GM10248 (cell line): Measurements from ENCODE around the gene POLR2L.

Experiments
- CTCF ChIA-PET: fragments of 300-600 bp; sonication (Branson Sonifier 250); formaldehyde crosslinking; extraction: SDS; loops from one replicate; lab custom pipeline; 2021; ENCODE audit warnings: antibody characterized with exemption; lab: Yijun Ruan, JAX
- POLR2A ChIA-PET: fragments of 350-650 bp; sonication (Branson Sonifier 250); formaldehyde crosslinking; extraction: SDS; loops from one replicate; lab custom pipeline; 2020; ENCODE audit warnings: antibody characterized with exemption; lab: Yijun Ruan, JAX
- DNase-seq: peaks from one replicate; pipeline ENCODE4 v3.0.0; 2012; ENCODE audit errors: extremely low spot score
- CTCF ChIP-seq: IDR thresholded peaks from 2 replicates; pipeline ENCODE4 v1.5.1; 2012; ENCODE audit warnings: mild to moderate bottlenecking, low read depth; ENCODE audit errors: extremely low read depth, missing control alignments, control extremely low read depth

POLR2L gene

DNA sequence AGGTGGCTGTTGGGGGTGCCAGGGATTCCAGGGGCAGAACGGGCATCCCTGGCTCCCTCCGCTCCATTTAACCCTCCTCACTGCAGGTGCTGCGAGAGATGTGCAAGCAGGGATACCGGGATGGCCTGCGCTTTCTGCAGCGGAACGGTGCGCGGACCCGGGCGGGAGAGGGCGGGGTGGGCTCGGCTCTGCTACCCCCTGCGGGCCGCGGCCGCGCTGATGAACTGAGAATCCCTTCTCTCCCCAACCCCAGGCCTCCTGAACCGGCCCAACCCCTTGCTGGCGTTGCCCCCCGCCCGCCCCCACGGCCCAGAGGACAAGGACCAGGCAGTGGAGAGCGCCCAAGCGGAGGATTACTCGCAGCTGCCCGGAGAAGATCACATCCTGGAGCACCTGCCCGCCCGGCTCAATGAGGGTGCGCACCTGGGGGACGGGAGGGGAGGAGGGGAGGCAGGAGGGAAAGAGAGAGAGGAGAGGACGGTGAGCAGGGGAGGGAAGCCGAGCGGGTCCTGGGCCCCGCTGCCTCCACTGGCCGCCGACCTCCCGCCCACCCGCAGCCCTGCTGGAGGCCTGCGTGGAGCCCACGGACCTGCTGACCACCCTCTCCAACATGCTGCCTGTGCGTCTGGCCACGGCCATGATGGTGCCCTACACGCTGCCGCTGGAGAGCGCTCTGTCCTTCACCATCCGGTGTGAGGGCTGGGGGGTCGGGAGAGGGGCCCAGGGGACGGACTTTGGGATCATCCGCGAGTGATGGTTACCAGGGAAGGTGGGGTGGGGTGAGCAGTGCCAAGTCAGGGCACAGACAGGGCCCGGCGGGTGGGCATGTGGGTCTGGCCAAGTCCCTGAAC, 18.7 kb downstream of the POLR2L start:
- ChIA-PET POLR2A (no interaction called here), CTCF (interaction anchor here (1.1 to 1.2 kb wide), 2 partner anchors 11 to 25 kb away, joined by 3 read pairs; no protein-coding TSS in a partner anchor)
- no peak for TF ChIP-seq CTCF
- DNase-seq, result no peak

DNA sequence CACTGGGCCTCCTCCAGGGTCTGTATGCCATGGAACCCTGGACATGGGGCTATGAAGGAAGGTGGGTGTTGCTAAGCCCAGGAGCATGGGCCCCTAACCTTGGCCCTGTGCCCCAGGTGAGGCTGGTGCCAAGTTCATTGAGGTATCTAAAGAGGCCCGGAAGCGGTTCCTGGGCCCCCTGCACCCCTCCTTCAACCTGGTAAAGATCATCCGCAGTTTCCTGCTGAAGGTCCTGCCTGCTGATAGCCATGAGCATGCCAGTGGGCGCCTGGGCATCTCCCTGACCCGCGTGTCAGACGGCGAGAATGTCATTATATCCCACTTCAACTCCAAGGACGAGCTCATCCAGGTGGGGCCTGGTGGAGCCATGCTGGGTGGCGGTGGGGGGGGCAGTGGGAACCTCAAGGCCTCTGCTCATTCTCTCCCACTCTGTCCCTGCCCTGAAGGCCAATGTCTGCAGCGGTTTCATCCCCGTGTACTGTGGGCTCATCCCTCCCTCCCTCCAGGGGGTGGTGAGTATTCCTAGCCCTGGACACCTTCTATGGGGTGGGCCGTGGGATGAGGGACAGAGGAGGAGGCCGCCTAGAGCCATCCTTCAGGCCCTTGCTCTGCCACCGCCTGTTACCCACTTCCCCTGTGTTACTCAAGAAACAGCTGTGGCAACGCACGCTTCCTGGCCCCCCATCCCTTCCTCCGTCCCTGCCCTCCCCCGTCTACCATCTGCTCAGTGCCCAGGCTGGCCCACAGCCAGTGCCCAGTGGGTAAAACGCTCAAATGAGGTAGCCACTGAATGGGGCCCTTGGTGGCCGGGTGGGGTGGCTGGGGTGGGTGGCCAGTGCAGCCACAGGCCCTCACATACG, 20.6 kb downstream of the POLR2L start:
- ChIA-PET POLR2A (interaction anchor here (0.6 kb wide), 1 partner anchor 26 kb away, joined by 5 read pairs; no protein-coding TSS in a partner anchor), CTCF (no interaction called here)
- TF ChIP-seq CTCF, result no peak
- no peak for DNase-seq

GRCh38 chr11:820655-821511, 21.4 kb downstream of the POLR2L start:
- TF ChIP-seq CTCF, result no peak
- ChIA-PET CTCF (interaction anchor here (2.2 to 2.7 kb wide), 2 partner anchors 8 to 10 kb away, joined by 8 to 11 read pairs; partner anchors contain the start of gene CRACR2B), POLR2A (interaction anchor here (1.8 to 2.4 kb wide), 3 partner anchors 10 to 24 kb away, joined by 4 to 35 read pairs (median 13); partner anchors contain the start of genes CD151, CRACR2B and RPLP2)
- DNase-seq, result no peak

DNA sequence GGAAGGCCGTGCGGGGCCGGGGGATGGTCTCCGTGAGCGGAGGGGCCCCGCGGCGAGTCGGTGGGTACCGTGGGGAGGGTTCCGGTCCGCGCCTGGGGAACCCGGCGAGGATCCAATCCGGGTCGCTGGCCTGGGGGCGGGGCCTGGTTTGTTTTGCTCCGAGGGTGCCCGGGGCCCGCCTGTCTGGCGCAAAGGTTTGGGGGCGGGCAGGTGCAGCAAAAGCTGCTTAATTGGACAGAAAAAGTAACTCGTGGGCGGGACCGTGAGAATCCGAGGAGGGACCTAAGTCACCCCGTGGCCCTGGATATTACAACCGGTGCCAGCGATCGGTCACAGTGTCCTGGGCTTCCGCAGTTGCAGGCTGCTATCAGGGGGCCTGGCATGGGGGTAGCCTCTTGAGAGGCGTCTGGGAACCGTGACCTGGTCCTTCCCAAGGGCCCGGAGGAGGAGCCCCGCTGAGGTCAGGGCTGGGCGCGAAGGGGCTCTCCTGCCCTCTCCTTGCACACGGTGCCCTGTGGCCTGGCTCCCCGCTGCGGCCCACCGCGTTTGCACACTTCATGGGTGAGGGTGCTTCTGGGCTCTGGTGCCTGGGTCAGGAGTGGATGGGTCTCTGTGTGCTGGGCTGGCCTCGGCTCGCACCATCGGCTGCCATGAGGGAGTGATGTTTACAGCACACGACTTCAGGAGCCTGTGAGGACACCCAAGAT, 22.2 kb downstream of the POLR2L start:
- ChIA-PET CTCF (interaction anchor here (1.8 to 2.7 kb wide), 3 partner anchors 8 to 21 kb away, joined by 6 to 11 read pairs (median 8); partner anchors contain the start of gene CRACR2B), POLR2A (interaction anchor here (0.9 to 2.4 kb wide), 7 partner anchors 11 to 125 kb away, joined by 3 to 35 read pairs (median 4); partner anchors contain the start of genes CD151, CEND1, CRACR2B and RPLP2)
- peak; percentile 89 for DNase-seq
- TF ChIP-seq CTCF, result no peak

DNA sequence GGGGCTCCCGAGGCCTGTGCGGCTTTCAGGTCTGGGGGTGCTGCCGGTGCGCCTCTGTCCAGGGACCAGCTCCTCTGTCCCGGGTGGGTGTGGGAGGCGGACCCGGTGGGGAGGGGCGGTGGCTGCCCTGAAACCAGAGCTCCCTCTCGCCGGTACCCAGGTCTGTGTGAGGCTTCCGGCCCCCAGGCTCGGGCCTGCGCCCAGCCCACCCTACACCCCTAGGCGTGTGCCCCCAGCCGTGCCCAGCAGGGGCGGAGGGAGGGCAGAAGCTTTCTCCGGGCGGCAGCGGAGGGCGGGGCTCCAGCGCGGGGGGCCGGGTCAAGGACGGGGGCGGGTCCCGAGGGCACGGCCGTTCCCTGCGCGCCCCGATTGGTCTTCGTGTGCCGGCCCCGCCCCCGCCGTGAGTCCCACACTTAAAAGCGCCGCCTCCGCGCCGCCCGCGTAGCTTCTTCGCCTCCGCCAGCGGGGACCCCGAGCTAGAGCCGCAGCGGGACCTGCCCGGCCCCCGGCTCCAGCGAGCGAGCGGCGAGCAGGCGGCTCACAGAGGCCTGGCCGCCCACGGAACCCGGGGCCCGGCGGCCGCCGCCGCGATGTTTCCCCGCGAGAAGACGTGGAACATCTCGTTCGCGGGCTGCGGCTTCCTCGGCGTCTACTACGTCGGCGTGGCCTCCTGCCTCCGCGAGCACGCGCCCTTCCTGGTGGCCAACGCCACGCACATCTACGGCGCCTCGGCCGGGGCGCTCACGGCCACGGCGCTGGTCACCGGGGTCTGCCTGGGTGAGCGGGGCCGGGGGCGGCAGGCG, 23.0 kb downstream of the POLR2L start:
- no peak for TF ChIP-seq CTCF
- POLR2A ChIA-PET, result interaction anchor here (0.6 to 2.4 kb wide), 16 partner anchors 9 to 313 kb away, joined by 3 to 35 read pairs (median 4); partner anchors contain the start of genes CD151, CEND1, CRACR2B and HRAS
- peak; percentile 94 for DNase-seq
- CTCF ChIA-PET, result interaction anchor here (1.0 to 2.7 kb wide), 6 partner anchors 8 to 23 kb away, joined by 3 to 11 read pairs (median 6); partner anchors contain the start of genes CD151, CRACR2B, POLR2L and TSPAN4
